Fibroblast of lung (primary cell): ENCODE results near the gene PCDH1. TPM values are rescaled to one million over a fixed set of nuclear protein-coding genes. Genes with fewer than 3 reads are reported as not detected.

Experiments
- DNase-seq, 2 donors: peaks; one replicate each; pipeline versions ENCODE4 v3.0.0 to v3.0.0-alpha.2; 2010; ENCODE audit warnings: low read depth in 2 of 2
- H2AFZ ChIP-seq: 2 replicates; pipeline ENCODE4 v1.5.1; 2012; ENCODE audit warnings: low read length, control low read depth, inconsistent platforms
- H3K27ac ChIP-seq: 2 replicates; pipeline ENCODE4 v1.5.1; 2011; ENCODE audit warnings: low read length, control low read depth; ENCODE audit not compliant: insufficient read depth
- H3K27me3 ChIP-seq: 2 replicates; pipeline ENCODE4 v1.5.1; 2011; ENCODE audit warnings: mild to moderate bottlenecking, low read length; ENCODE audit not compliant: control insufficient read depth, insufficient read depth
- H3K36me3 ChIP-seq: 2 replicates; pipeline ENCODE4 v1.5.1; 2011; ENCODE audit warnings: low read length; ENCODE audit not compliant: control insufficient read depth, insufficient read depth
- H3K4me1 ChIP-seq: 2 replicates; pipeline ENCODE4 v1.5.1; 2011; ENCODE audit warnings: low read length; ENCODE audit not compliant: control insufficient read depth, insufficient read depth; ENCODE audit errors: extremely low read depth
- H3K4me2 ChIP-seq: 2 replicates; pipeline ENCODE4 v1.5.1; 2011; ENCODE audit warnings: low read length, control low read depth; ENCODE audit not compliant: insufficient read depth; ENCODE audit errors: extremely low read depth
- H3K4me3 ChIP-seq, 4 experiments: fragments of 200-600 bp in 1 of 4; sonication (generic) in 1 of 4; replicated peaks in 1 of 4; 2 replicates each; pipeline ENCODE4 v1.5.1; 2011 to 2016; ENCODE audit warnings: low read length in 4 of 4, low read depth in 3 of 4, mild to moderate bottlenecking in 3 of 4, control low read depth in 2 of 4, inconsistent platforms in 1 of 4, mixed read lengths in 1 of 4; ENCODE audit not compliant: insufficient read depth in 1 of 4; ENCODE audit errors: control extremely low read depth in 1 of 4
- H3K79me2 ChIP-seq: 2 replicates; pipeline ENCODE4 v1.5.1; 2012; ENCODE audit warnings: mild to moderate bottlenecking, low read length, inconsistent platforms; ENCODE audit not compliant: control insufficient read depth, insufficient read depth
- H3K9ac ChIP-seq: 2 replicates; pipeline ENCODE4 v1.5.1; 2011; ENCODE audit warnings: mild to moderate bottlenecking, low read length, control low read depth; ENCODE audit not compliant: insufficient read depth
- H3K9me3 ChIP-seq: 2 replicates; pipeline ENCODE4 v1.5.1; 2012; ENCODE audit warnings: low read depth, low read length; ENCODE audit not compliant: control insufficient read depth, insufficient read depth
- H4K20me1 ChIP-seq: 2 replicates; pipeline ENCODE4 v1.5.1; 2011; ENCODE audit warnings: low read length; ENCODE audit not compliant: control insufficient read depth, insufficient read depth; ENCODE audit errors: extremely low read depth
- CTCF ChIP-seq, 2 donors: IDR thresholded peaks in 1 of 2; conservative IDR thresholded peaks in 1 of 2; 1 replicate in 1 of 2; 2 replicates in 1 of 2; pipeline ENCODE4 v1.5.1; 2011 to 2012; ENCODE audit warnings: low read length in 2 of 2, control low read depth in 1 of 2, inconsistent platforms in 1 of 2, low read depth in 1 of 2, mild to moderate bottlenecking in 1 of 2
- EZH2 ChIP-seq: IDR thresholded peaks from 2 replicates; pipeline ENCODE4 v1.5.1; 2012; ENCODE audit warnings: low read length, control low read depth, mild to moderate bottlenecking; ENCODE audit errors: missing control alignments
- polyA plus RNA-seq, 2 donors: library from polyadenylated mRNA; depleted of rRNA in 1 of 2; stranded (reverse) in 1 of 2; unstranded in 1 of 2; fragments of >200 nt; gene quantifications; 2 replicates each; pipeline ENCODE4 v1.2.1, GENCODE V29; 2011 to 2012; ENCODE audit warnings: missing spikeins in 1 of 2
- total RNA-seq: library from RNA; depleted of rRNA; stranded (reverse); fragments of >200 nt; gene quantifications from 2 replicates; pipeline ENCODE4 v1.2.1, GENCODE V29; 2014

PCDH1 gene
- total and polyA plus RNA-seq, 2 donors (not counting 1 experiment from before 2014, with no cell fraction given), result 0.66 to 1.6 TPM

GRCh38 chr5:141875795-141876627 is 2.2 kb downstream of the PCDH1 start:
- Histone ChIP-seq H3K4me2 (no peak overlapping the region), H3K4me1 (peaks cover 5% of the 10 kb centered on the region), H4K20me1 (no peaks in the 10 kb centered on the region), H3K27me3 (peaks cover 65% of the 10 kb centered on the region), H3K36me3 (no peaks in the 10 kb centered on the region), H2AFZ (no peak overlapping the region), H3K79me2 (no peaks in the 10 kb centered on the region), H3K4me3 (peak overlapping the region in 1 of 4 experiments; percentile 34), H3K27ac (no peak overlapping the region), H3K9ac (no peak overlapping the region), H3K9me3 (no peaks in the 10 kb centered on the region)
- no peak for DNase-seq
- no peak for TF ChIP-seq EZH2
- TF ChIP-seq CTCF (conservative IDR thresholded peaks at IDR 0.05 in 1 of 2, IDR thresholded peaks at IDR 0.05 in 1 of 2; ENCODE audit: low read depth in 1 of 2, low read length in 2 of 2), result no peak

GRCh38 chr5:141875022-141875740 is 3.0 kb downstream of the PCDH1 start:
- H3K27ac ChIP-seq, result no peak overlapping the region
- no peak for TF ChIP-seq EZH2
- no peak for TF ChIP-seq CTCF (conservative IDR thresholded peaks at IDR 0.05 in 1 of 2, IDR thresholded peaks at IDR 0.05 in 1 of 2; ENCODE audit: low read depth in 1 of 2, low read length in 2 of 2)
- no peaks in the 10 kb centered on the region for H3K36me3 ChIP-seq
- peaks cover 57% of the 10 kb centered on the region for H3K27me3 ChIP-seq
- no peak overlapping the region for H2AFZ ChIP-seq
- peaks cover 5% of the 10 kb centered on the region for H3K4me1 ChIP-seq
- no peak for DNase-seq
- H3K9me3 ChIP-seq, result no peaks in the 10 kb centered on the region
- H3K79me2 ChIP-seq, result no peaks in the 10 kb centered on the region
- no peaks in the 10 kb centered on the region for H4K20me1 ChIP-seq
- no peak overlapping the region for H3K4me2 ChIP-seq
- H3K4me3 ChIP-seq, result no peak overlapping the region
- no peak overlapping the region for H3K9ac ChIP-seq

- Histone ChIP-seq H3K4me1 (peaks cover 5% of the 10 kb centered on the region), H3K4me3 (no peak overlapping the region), H3K27me3 (peaks cover 60% of the 10 kb centered on the region), H3K9ac (no peak overlapping the region), H3K36me3 (no peaks in the 10 kb centered on the region), H3K27ac (no peak overlapping the region), H4K20me1 (no peaks in the 10 kb centered on the region), H3K9me3 (no peaks in the 10 kb centered on the region), H2AFZ (no peak overlapping the region), H3K4me2 (no peak overlapping the region), H3K79me2 (no peaks in the 10 kb centered on the region)
- DNase-seq, result no peak
- TF ChIP-seq CTCF (conservative IDR thresholded peaks at IDR 0.05 in 1 of 2, IDR thresholded peaks at IDR 0.05 in 1 of 2; ENCODE audit: low read depth in 1 of 2, low read length in 2 of 2) (no peak), EZH2 (peak; percentile 61)
Observed at GRCh38 chr5:141874262-141874964, 3.8 kb downstream of the PCDH1 start.
